ENCODE data around the gene SESTD1. TPM values are rescaled to one million over a fixed set of nuclear protein-coding genes. Genes with fewer than 3 reads are reported as not detected.

Gene SESTD1
- total and polyA plus RNA-seq, 2 of the 13 experiments (the other 11 are each of a cell fraction or from before 2014, with no cell fraction given) = 74.4 to 101 TPM

GRCh38 chr2:179057737-179058136 lies 206.9 kb downstream of the SESTD1 start:
- BruUV-seq (replicated peaks) = no TSS peak
- Histone ChIP-seq H2AFZ (ENCODE audit: low read length) (no peak overlapping the region), H3K4me2 (ENCODE audit: low read depth, low read length) (no peak overlapping the region), H3K27me3 (ENCODE audit: control insufficient read depth in 1 of 2, insufficient read depth in 2 of 2, low read length in 2 of 2) (peaks cover 0 to 4% of the 10 kb centered on the region in 2 experiments; a peak in 1 of 5 replicates), H3K4me1 (ENCODE audit: insufficient read depth, low read length) (no peaks in the 10 kb centered on the region), H3K9ac (ENCODE audit: insufficient read depth, low read depth, low read length) (no peak overlapping the region), H3K36me3 (replicated peaks in 1 of 2; ENCODE audit: control insufficient read depth in 1 of 2, insufficient read depth in 2 of 2, low read length in 2 of 2) (no peaks in the 10 kb centered on the region), H3K27ac (ENCODE audit: extremely low read length, insufficient read depth, low read length) (no peak overlapping the region), H3K4me3 (replicated peaks in 1 of 3; ENCODE audit: insufficient read depth in 1 of 3, low read depth in 2 of 3, low read length in 3 of 3) (no peak overlapping the region), H4K20me1 (ENCODE audit: insufficient read depth, low read length) (no peaks in the 10 kb centered on the region), H3K79me2 (ENCODE audit: insufficient read depth, low read length) (no peaks in the 10 kb centered on the region), H3K9me3 (ENCODE audit: low read length) (no peaks in the 10 kb centered on the region)
- no peak for ATAC-seq
- ChIA-PET CTCF (ENCODE audit: low intra/inter-chr PET ratio, low total read pairs) (no interaction called here), POLR2A (no interaction called here)
- TF ChIP-seq GATA4 (IDR thresholded peaks at IDR 0.05; ENCODE audit: borderline replicate concordance, low read depth) (no peak), ZNF460 (CRISPR knock-in tag; IDR thresholded peaks at IDR 0.05; ENCODE audit: borderline replicate concordance) (no peak), PAX8 (CRISPR knock-in tag; IDR thresholded peaks at IDR 0.05; ENCODE audit: borderline replicate concordance) (no peak), ZNF230 (CRISPR knock-in tag; IDR thresholded peaks at IDR 0.05) (no peak), ZNF674 (CRISPR knock-in tag; IDR thresholded peaks at IDR 0.05; ENCODE audit: low read depth) (no peak), ZNF784 (CRISPR knock-in tag; IDR thresholded peaks at IDR 0.05; ENCODE audit: borderline replicate concordance) (no peak), ZNF724P (CRISPR knock-in tag; IDR thresholded peaks at IDR 0.05; ENCODE audit: borderline replicate concordance) (no peak), ZBTB40 (IDR thresholded peaks at IDR 0.05) (no peak), ZBTB40 (CRISPR knock-in tag; IDR thresholded peaks at IDR 0.05) (no peak), ZNF354B (CRISPR knock-in tag; IDR thresholded peaks at IDR 0.05) (no peak), MBNL3 (CRISPR knock-in tag; conservative IDR thresholded peaks at IDR 0.05) (no peak), ZBTB46 (CRISPR knock-in tag; IDR thresholded peaks at IDR 0.05; ENCODE audit: borderline replicate concordance) (no peak)
- FAIRE-seq = no peak
- in situ Hi-C loops (cut with HindIII; ENCODE audit: extremely low pct_ligation_motif_present, low pct_unique_long_range_greater_than_20kb) (no loop called here), intact Hi-C loops (cut with micrococcal nuclease; ENCODE audit: unreplicated experiment) (no loop called here)
- 21% methylated on average over 5 of the region's 5 CpGs for WGBS (ENCODE audit: low lambda C conversion rate)
- DNase-seq (ENCODE audit: low spot score) = no peak

Data from HepG2 (cell line).